OCI-LY1 (cell line): ENCODE data around the gene SLC9A9.

Experiments
- EZH2 ChIP-seq: fragments of 200-600 bp; sonication (generic), shearing (Covaris generic); IDR thresholded peaks from 2 replicates; pipeline ENCODE4 v1.8.0; 2017; ENCODE audit warnings: borderline replicate concordance, mixed run types, mild to moderate bottlenecking, antibody characterized with exemption, low read length, moderate library complexity, mixed read lengths
- TF ChIP-seq, protein P1 (sequence below): fragments of 200-600 bp; sonication (generic), shearing (Covaris generic); IDR thresholded peaks from 2 replicates; pipeline ENCODE4 v1.5.1; 2017; ENCODE audit warnings: mild to moderate bottlenecking, antibody characterized with exemption, low read length, moderate library complexity, mixed read lengths

DNA sequence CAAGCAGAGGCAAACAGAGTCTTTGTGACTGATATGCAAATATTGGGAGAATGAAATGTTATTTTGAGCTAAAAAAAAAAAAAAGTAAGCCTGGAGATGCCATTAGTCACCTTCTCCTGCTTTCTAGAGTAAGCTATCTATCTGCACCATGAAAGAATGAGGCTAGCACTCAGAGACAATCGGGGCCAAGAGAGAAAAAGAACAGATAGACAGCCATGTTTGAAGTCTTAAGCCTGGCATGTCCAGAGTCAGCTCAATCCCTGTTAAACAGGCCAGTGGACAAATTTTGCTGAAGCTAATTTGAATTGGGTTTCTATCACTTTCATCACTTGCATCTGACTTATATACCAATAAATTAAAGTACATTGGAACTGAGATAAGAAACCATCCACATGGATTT, 204.4 kb downstream of the SLC9A9 start:
- TF ChIP-seq, protein P1, sequence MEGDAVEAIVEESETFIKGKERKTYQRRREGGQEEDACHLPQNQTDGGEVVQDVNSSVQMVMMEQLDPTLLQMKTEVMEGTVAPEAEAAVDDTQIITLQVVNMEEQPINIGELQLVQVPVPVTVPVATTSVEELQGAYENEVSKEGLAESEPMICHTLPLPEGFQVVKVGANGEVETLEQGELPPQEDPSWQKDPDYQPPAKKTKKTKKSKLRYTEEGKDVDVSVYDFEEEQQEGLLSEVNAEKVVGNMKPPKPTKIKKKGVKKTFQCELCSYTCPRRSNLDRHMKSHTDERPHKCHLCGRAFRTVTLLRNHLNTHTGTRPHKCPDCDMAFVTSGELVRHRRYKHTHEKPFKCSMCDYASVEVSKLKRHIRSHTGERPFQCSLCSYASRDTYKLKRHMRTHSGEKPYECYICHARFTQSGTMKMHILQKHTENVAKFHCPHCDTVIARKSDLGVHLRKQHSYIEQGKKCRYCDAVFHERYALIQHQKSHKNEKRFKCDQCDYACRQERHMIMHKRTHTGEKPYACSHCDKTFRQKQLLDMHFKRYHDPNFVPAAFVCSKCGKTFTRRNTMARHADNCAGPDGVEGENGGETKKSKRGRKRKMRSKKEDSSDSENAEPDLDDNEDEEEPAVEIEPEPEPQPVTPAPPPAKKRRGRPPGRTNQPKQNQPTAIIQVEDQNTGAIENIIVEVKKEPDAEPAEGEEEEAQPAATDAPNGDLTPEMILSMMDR, result no peak
- no peak for TF ChIP-seq EZH2
